ENCODE data around the gene WRAP73. TPM values are rescaled to one million over a fixed set of nuclear protein-coding genes. Genes with fewer than 3 reads are reported as not detected.

Gene WRAP73, protein sequence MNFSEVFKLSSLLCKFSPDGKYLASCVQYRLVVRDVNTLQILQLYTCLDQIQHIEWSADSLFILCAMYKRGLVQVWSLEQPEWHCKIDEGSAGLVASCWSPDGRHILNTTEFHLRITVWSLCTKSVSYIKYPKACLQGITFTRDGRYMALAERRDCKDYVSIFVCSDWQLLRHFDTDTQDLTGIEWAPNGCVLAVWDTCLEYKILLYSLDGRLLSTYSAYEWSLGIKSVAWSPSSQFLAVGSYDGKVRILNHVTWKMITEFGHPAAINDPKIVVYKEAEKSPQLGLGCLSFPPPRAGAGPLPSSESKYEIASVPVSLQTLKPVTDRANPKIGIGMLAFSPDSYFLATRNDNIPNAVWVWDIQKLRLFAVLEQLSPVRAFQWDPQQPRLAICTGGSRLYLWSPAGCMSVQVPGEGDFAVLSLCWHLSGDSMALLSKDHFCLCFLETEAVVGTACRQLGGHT
- 14.4 TPM for total RNA-seq

DNA sequence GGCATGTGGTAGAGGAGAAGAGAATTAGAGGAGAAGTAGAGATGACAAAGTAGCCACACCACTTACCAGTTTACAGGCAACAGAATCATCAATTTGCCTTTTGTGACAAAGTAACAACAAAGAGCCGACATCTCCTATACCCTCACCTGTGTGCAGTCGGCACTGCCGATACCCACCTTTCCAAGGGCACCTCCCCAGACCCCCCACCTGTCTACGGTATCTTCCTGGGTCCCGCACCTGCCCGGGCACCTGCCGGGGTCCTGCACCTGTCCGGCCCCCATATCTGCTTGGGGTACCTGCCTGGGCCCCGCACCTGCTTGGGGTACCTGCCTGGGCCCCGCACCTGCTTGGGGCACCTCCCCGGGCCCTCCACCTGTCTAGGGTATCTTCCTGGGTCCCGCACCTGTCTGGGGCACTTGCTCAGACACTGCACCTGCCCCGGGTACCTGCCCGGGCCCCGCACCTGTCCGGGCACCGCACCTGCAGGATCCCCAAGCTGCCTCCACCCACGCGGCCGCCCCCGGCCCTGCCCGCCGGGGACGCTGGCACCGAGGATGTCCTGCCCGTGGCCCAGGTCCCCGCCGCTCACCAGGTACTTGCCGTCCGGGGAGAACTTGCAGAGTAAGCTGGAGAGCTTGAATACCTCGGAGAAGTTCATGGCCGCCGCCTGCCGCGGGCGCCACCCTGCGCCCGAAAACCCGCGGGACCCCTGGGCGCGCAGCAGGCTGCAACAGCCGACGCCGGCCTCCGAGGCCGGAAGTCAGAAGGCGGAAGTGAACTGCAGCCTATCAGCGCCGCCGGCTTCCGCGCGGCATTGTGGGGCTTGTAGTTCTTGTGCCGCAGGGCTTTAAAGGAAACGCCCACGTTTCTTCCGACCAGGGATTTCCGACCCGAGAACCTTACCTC, at the start of gene WRAP73:
TSS of gene WRAP73 (minus strand) at position 762 of the 906 bp plus-strand sequence. CDS start at position 658, 104 bp downstream.
- intact Hi-C loops (cut with DNase I): loop anchor here (1.0 kb wide), 1 partner anchor 25 kb away; no protein-coding TSS in a partner anchor
- Histone ChIP-seq H3K4me1 (peaks cover 6 to 34% of the 10 kb centered on the region in 2 donors), H3K27ac (no peak within 1 kb of the TSS), H3K4me3 (peak within 1 kb of the TSS; percentile 81 to 90), H3K36me3 (peaks cover 0 to 16% of the 10 kb centered on the region in 2 donors), H3K9me3 (no peaks in the 10 kb centered on the region), H3K27me3 (peaks cover 27% of the 10 kb centered on the region)
- peak in 2 of 3 experiments; percentile 7 to 10 for TF ChIP-seq CTCF (IDR thresholded peaks at IDR 0.05)
- DNase-seq (ENCODE audit: low spot score in 2 of 2): peak; percentile 67 to 95

DNA sequence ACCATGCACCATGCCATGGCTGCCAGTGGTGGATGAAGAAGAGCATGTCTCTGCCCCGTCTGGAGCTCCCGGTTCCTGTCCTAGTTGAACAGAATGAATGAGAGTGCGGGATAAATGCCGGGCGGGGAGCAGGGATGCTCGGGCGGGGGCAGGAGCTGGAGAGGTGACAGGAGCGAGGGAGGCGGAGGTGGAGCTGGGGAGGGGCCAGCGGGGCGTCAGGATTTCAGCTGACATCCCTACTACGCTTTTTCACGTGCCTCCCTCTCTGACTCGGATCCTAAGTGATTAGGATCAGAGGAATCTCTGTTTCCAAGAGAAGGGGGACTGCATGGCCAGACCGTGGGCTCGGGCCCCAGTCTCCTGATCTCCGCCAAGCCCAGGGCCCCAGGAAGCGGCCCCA, 49.7 kb upstream of the WRAP73 start:
- Histone ChIP-seq H3K27ac (no peak overlapping the region), H3K4me3 (no peak overlapping the region), H3K4me1 (no peaks in the 10 kb centered on the region), H3K27me3 (peaks cover 5% of the 10 kb centered on the region), H3K36me3 (no peaks in the 10 kb centered on the region), H3K9me3 (no peaks in the 10 kb centered on the region)
- no peak for TF ChIP-seq CTCF (IDR thresholded peaks at IDR 0.05)
- intact Hi-C loops (cut with DNase I): no loop called here
- DNase-seq (ENCODE audit: low spot score in 2 of 2): no peak

DNA sequence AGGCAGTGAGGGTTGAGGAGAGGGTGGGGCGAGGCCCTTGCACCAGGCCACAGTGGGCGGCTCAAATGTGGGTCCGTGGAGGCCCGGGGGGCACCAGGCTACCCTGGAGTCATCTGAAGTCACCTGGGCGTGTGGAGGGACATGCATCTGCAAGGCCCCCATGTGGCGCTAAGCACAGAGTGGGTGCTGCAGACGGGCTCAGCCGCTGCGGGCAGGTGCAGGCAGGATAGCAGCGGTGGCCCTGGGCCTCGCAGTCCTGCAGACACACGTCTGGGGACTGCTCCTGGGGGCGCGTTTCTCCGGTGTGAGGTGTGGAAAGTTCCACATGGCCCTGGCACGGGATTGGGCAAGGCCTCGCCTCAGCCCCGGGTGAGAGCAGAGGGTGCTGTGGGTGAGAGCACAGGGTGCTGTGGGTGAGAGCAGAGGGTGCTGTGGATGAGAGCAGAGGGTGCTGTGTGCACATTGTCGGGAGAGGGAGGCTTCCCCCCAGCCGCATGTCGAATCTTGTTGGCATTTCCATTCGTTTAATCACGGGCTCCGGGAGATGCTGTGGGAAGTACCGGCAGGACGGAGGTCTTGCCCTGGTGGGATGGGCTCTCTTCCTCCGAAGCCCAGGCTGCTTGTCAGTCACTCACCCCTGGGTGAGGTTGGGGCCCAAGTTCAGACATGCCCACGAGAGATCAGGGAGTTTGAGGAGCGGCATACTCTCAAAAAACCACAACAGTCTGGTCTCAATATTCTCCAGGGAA, 48.9 kb upstream of the WRAP73 start:
- Histone ChIP-seq H3K4me3 (no peak overlapping the region), H3K36me3 (no peaks in the 10 kb centered on the region), H3K27me3 (peaks cover 5% of the 10 kb centered on the region), H3K9me3 (no peaks in the 10 kb centered on the region), H3K4me1 (no peaks in the 10 kb centered on the region), H3K27ac (no peak overlapping the region)
- TF ChIP-seq CTCF (IDR thresholded peaks at IDR 0.05): no peak
- no peak for DNase-seq (ENCODE audit: low spot score in 2 of 2)
- intact Hi-C loops (cut with DNase I): no loop called here

DNA sequence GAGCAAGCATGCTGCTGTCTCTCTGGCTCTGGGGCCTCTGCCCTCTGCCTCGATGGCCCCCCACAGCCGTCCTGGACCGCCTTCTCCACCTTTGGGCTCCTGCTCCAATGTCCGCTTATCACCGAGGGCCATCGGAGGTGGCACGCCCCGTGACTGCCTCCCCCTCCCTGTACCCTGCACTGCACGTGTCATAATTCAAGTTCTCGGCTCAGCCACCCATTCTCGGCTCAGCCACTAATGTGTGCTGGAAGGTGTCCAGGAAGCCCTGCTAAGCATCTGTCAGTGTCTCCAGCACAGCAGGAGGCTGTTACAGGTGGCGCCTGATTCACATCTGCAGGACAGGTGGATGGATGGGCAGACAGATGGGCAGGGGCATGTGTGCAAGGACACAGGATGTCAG, 47.9 kb upstream of the WRAP73 start:
- DNase-seq (ENCODE audit: low spot score in 2 of 2): no peak
- peaks cover 5% of the 10 kb centered on the region for H3K27me3 ChIP-seq
- H3K4me3 ChIP-seq: no peak overlapping the region
- no peaks in the 10 kb centered on the region for H3K4me1 ChIP-seq
- no peak overlapping the region for H3K27ac ChIP-seq
- H3K9me3 ChIP-seq: no peaks in the 10 kb centered on the region
- no peaks in the 10 kb centered on the region for H3K36me3 ChIP-seq
- intact Hi-C loops (cut with DNase I): no loop called here
- no peak for TF ChIP-seq CTCF (IDR thresholded peaks at IDR 0.05)

GRCh38 chr1:3697104-3697503, 47.2 kb upstream of the WRAP73 start:
- Histone ChIP-seq H3K27ac (no peak overlapping the region), H3K4me3 (no peak overlapping the region), H3K9me3 (no peaks in the 10 kb centered on the region), H3K4me1 (no peaks in the 10 kb centered on the region), H3K36me3 (no peaks in the 10 kb centered on the region), H3K27me3 (peaks cover 5% of the 10 kb centered on the region)
- no peak for TF ChIP-seq CTCF (IDR thresholded peaks at IDR 0.05)
- intact Hi-C loops (cut with DNase I): no loop called here
- no peak for DNase-seq (ENCODE audit: low spot score in 2 of 2)
